ENCODE data around the gene CHID1. TPM values are rescaled to one million over a fixed set of nuclear protein-coding genes. Genes with fewer than 3 reads are reported as not detected.

Gene CHID1
- total RNA-seq, 1 donor from 2014 or later = 72.9 TPM

GRCh38 chr11:875769-876301, 34.8 kb downstream of the CHID1 start:
- no peaks in the 10 kb centered on the region for H3K9me3 ChIP-seq
- no peak overlapping the region for H3K27ac ChIP-seq
- H3K27me3 ChIP-seq = no peaks in the 10 kb centered on the region
- no peak for DNase-seq (ENCODE audit: extremely low spot score in 2 of 2)
- no peak overlapping the region for H3K4me3 ChIP-seq
- no peaks in the 10 kb centered on the region for H3K36me3 ChIP-seq
- intact Hi-C loops (cut with DNase I) = no loop called here
- no peaks in the 10 kb centered on the region for H3K4me1 ChIP-seq
- TF ChIP-seq, protein P1, sequence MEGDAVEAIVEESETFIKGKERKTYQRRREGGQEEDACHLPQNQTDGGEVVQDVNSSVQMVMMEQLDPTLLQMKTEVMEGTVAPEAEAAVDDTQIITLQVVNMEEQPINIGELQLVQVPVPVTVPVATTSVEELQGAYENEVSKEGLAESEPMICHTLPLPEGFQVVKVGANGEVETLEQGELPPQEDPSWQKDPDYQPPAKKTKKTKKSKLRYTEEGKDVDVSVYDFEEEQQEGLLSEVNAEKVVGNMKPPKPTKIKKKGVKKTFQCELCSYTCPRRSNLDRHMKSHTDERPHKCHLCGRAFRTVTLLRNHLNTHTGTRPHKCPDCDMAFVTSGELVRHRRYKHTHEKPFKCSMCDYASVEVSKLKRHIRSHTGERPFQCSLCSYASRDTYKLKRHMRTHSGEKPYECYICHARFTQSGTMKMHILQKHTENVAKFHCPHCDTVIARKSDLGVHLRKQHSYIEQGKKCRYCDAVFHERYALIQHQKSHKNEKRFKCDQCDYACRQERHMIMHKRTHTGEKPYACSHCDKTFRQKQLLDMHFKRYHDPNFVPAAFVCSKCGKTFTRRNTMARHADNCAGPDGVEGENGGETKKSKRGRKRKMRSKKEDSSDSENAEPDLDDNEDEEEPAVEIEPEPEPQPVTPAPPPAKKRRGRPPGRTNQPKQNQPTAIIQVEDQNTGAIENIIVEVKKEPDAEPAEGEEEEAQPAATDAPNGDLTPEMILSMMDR (IDR thresholded peaks at IDR 0.05) = no peak
- no peak for TF ChIP-seq POLR2AphosphoS5 (IDR thresholded peaks at IDR 0.05; ENCODE audit: insufficient read depth in 1 of 2, low read depth in 1 of 2)
- no peak for TF ChIP-seq POLR2A (IDR thresholded peaks at IDR 0.05)

DNA sequence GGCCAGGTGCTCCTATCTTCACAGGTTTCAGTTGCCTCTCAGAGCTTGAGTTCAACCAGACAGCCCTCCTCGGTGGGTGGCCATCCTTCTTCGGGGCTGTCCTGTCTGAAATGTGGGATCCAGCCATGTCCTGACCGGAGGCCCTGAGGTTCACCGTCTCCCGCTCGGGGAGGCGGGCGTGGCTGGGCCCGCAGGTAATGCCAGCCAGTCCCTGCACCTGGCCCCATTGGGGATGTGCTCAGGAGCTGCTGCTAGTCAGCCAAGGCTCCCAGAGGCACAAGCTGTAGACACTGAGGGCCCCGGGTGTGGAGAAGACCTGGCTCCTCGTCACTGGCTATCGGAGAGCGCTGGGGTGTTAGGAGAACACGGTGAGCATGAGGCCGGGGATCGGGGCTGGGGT, 35.4 kb downstream of the CHID1 start:
- TF ChIP-seq, protein P1 (IDR thresholded peaks at IDR 0.05) = no peak
- TF ChIP-seq POLR2AphosphoS5 (IDR thresholded peaks at IDR 0.05; ENCODE audit: insufficient read depth in 1 of 2, low read depth in 1 of 2) (no peak), POLR2A (IDR thresholded peaks at IDR 0.05) (no peak)
- DNase-seq (ENCODE audit: extremely low spot score in 2 of 2) = no peak
- no peaks in the 10 kb centered on the region for H3K27me3 ChIP-seq
- no peaks in the 10 kb centered on the region for H3K36me3 ChIP-seq
- no peaks in the 10 kb centered on the region for H3K4me1 ChIP-seq
- H3K4me3 ChIP-seq = no peak overlapping the region
- intact Hi-C loops (cut with DNase I) = no loop called here
- H3K9me3 ChIP-seq = no peaks in the 10 kb centered on the region
- H3K27ac ChIP-seq = no peak overlapping the region

DNA sequence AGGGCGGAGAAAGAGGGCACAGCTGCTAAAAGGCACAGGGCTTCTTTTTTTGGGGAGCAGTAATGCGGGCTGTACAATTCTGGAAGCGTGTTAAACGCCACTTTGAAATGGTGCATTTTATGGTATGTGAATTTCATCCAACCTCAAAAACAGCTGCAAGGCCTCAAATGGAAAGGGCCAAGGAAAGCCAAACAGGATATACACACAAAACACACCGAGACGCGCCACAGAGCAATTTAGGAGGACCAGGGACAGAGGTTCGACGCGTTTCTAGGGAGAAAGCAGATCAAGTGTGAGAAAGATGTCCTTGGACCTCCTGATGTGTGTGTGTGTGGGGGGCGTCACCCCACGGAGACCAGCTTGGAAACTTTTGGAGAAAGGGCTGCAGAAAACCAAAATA, 36.9 kb downstream of the CHID1 start:
- no peak for TF ChIP-seq POLR2AphosphoS5 (IDR thresholded peaks at IDR 0.05; ENCODE audit: insufficient read depth in 1 of 2, low read depth in 1 of 2)
- TF ChIP-seq, protein P1 (IDR thresholded peaks at IDR 0.05) = no peak
- TF ChIP-seq POLR2A (IDR thresholded peaks at IDR 0.05) = no peak
- Histone ChIP-seq H3K9me3 (no peaks in the 10 kb centered on the region), H3K27me3 (no peaks in the 10 kb centered on the region), H3K4me1 (no peaks in the 10 kb centered on the region), H3K4me3 (no peak overlapping the region), H3K27ac (no peak overlapping the region), H3K36me3 (no peaks in the 10 kb centered on the region)
- DNase-seq (ENCODE audit: extremely low spot score in 2 of 2) = no peak
- intact Hi-C loops (cut with DNase I) = no loop called here

- DNase-seq (ENCODE audit: extremely low spot score in 2 of 2) = no peak
- intact Hi-C loops (cut with DNase I) = no loop called here
- H3K27ac ChIP-seq = no peak overlapping the region
- no peaks in the 10 kb centered on the region for H3K27me3 ChIP-seq
- no peaks in the 10 kb centered on the region for H3K36me3 ChIP-seq
- TF ChIP-seq, protein P1 (IDR thresholded peaks at IDR 0.05) = no peak
- no peak for TF ChIP-seq POLR2AphosphoS5 (IDR thresholded peaks at IDR 0.05; ENCODE audit: insufficient read depth in 1 of 2, low read depth in 1 of 2)
- no peak for TF ChIP-seq POLR2A (IDR thresholded peaks at IDR 0.05)
- H3K4me3 ChIP-seq = no peak overlapping the region
- H3K4me1 ChIP-seq = no peaks in the 10 kb centered on the region
- H3K9me3 ChIP-seq = no peaks in the 10 kb centered on the region
Observed at GRCh38 chr11:872799-873198, 37.8 kb downstream of the CHID1 start.

DNA sequence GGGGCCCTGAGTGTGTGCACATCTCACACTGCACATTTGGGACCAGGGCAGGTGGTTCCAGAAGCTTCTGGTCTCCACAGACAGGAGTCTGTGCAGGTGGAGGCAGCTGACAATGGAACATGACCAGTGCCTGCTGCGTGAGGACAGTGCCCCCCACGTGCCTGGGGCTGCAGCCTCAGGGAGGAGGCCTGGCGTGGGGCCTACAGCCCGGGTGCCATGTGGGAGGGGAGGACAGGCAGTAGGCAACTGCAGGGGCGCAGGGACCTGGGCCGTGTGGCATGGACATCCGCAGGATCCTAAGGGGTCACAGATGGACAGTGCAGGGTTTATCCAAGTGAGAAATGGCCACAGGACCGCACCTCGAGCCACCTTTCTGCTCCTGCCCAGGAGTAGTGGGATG, 39.1 kb downstream of the CHID1 start:
- H3K27me3 ChIP-seq = no peaks in the 10 kb centered on the region
- H3K4me1 ChIP-seq = no peaks in the 10 kb centered on the region
- intact Hi-C loops (cut with DNase I) = no loop called here
- no peaks in the 10 kb centered on the region for H3K9me3 ChIP-seq
- DNase-seq (ENCODE audit: extremely low spot score in 2 of 2) = no peak
- TF ChIP-seq, protein P1 (IDR thresholded peaks at IDR 0.05) = no peak
- TF ChIP-seq POLR2A (IDR thresholded peaks at IDR 0.05) = no peak
- no peak for TF ChIP-seq POLR2AphosphoS5 (IDR thresholded peaks at IDR 0.05; ENCODE audit: insufficient read depth in 1 of 2, low read depth in 1 of 2)
- no peak overlapping the region for H3K27ac ChIP-seq
- no peaks in the 10 kb centered on the region for H3K36me3 ChIP-seq
- H3K4me3 ChIP-seq = no peak overlapping the region
